GM12873 (cell line): ENCODE results near the gene MEOX1.

ENCODE experiments used
- CTCF ChIP-seq: IDR thresholded peaks from 2 replicates; pipeline ENCODE4 v1.5.1; 2012; ENCODE audit warnings: low read depth, mild to moderate bottlenecking, moderate library complexity, low read length, control low read depth; ENCODE audit not compliant: insufficient read depth; ENCODE audit errors: missing control alignments

The MEOX1 gene

GRCh38 chr17:43648916-43649315 is 12.8 kb downstream of the MEOX1 start:
- TF ChIP-seq CTCF = no peak

GRCh38 chr17:43645765-43646481 is 15.8 kb downstream of the MEOX1 start:
- no peak for TF ChIP-seq CTCF

- no peak for TF ChIP-seq CTCF
Observed at GRCh38 chr17:43645450-43645764, 16.3 kb downstream of the MEOX1 start.

GRCh38 chr17:43644081-43644480 is 17.6 kb downstream of the MEOX1 start:
- TF ChIP-seq CTCF = no peak

- no peak for TF ChIP-seq CTCF
Observed at GRCh38 chr17:43641416-43641815, 20.3 kb downstream of the MEOX1 start.

GRCh38 chr17:43640491-43641252 is 21.1 kb downstream of the MEOX1 start:
- TF ChIP-seq CTCF = no peak

GRCh38 chr17:43637563-43638323 is 24.0 kb downstream of the MEOX1 start:
- TF ChIP-seq CTCF = no peak
